Neural crest cell (in vitro differentiated cells): ENCODE data around the gene HTR3C. TPM values are rescaled to one million over a fixed set of nuclear protein-coding genes. Genes with fewer than 3 reads are reported as not detected.

ENCODE experiments used
- DNase-seq: peaks from one replicate; pipeline ENCODE4 v3.0.0; 2021; ENCODE audit warnings: low read depth, mixed read lengths, low spot score
- H3K27ac Mint-ChIP-seq: one replicate; pipeline ENCODE4 v1.8.0; 2021; ENCODE audit warnings: mild to moderate bottlenecking, mixed read lengths; ENCODE audit not compliant: unreplicated experiment
- H3K27me3 Mint-ChIP-seq: 2 replicates; pipeline ENCODE4 v1.8.0; 2021; ENCODE audit warnings: low read depth, mild to moderate bottlenecking, mixed read lengths
- H3K36me3 Mint-ChIP-seq: 2 replicates; pipeline ENCODE4 v1.8.0; 2021; ENCODE audit warnings: low read depth, mild to moderate bottlenecking, mixed read lengths
- H3K4me1 Mint-ChIP-seq: 2 replicates; pipeline ENCODE4 v1.8.0; 2021; ENCODE audit warnings: mixed read lengths
- H3K4me3 Mint-ChIP-seq: one replicate; pipeline ENCODE4 v1.8.0; 2021; ENCODE audit warnings: mild to moderate bottlenecking, mixed read lengths
- H3K9me3 Mint-ChIP-seq: 2 replicates; pipeline ENCODE4 v1.8.0; 2021; ENCODE audit warnings: mixed read lengths
- total RNA-seq: library from RNA; stranded (reverse); gene quantifications from 2 replicates; pipeline ENCODE4 v1.2.1, GENCODE V29; 2021
- TF ChIP-seq, protein P1 (sequence below): fragments of 200-600 bp; sonication (generic); conservative IDR thresholded peaks from 2 replicates; pipeline ENCODE4 v1.5.0; 2021; ENCODE audit warnings: antibody characterized with exemption, mild to moderate bottlenecking

The HTR3C gene
- total RNA-seq, 1 donor from 2014 or later: not detected

- Mint-ChIP-seq H3K36me3 (peaks cover 8% of the 10 kb centered on the region), H3K27me3 (no peaks in the 10 kb centered on the region), H3K9me3 (no peaks in the 10 kb centered on the region), H3K4me1 (peaks cover 19% of the 10 kb centered on the region), H3K4me3 (no peak overlapping the region), H3K27ac (no peak overlapping the region)
- no peak for DNase-seq
- TF ChIP-seq, protein P1, sequence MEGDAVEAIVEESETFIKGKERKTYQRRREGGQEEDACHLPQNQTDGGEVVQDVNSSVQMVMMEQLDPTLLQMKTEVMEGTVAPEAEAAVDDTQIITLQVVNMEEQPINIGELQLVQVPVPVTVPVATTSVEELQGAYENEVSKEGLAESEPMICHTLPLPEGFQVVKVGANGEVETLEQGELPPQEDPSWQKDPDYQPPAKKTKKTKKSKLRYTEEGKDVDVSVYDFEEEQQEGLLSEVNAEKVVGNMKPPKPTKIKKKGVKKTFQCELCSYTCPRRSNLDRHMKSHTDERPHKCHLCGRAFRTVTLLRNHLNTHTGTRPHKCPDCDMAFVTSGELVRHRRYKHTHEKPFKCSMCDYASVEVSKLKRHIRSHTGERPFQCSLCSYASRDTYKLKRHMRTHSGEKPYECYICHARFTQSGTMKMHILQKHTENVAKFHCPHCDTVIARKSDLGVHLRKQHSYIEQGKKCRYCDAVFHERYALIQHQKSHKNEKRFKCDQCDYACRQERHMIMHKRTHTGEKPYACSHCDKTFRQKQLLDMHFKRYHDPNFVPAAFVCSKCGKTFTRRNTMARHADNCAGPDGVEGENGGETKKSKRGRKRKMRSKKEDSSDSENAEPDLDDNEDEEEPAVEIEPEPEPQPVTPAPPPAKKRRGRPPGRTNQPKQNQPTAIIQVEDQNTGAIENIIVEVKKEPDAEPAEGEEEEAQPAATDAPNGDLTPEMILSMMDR: no peak
These were observed 44.7 kb upstream of the HTR3C start for GRCh38 chr3:184008161-184008560.

DNA sequence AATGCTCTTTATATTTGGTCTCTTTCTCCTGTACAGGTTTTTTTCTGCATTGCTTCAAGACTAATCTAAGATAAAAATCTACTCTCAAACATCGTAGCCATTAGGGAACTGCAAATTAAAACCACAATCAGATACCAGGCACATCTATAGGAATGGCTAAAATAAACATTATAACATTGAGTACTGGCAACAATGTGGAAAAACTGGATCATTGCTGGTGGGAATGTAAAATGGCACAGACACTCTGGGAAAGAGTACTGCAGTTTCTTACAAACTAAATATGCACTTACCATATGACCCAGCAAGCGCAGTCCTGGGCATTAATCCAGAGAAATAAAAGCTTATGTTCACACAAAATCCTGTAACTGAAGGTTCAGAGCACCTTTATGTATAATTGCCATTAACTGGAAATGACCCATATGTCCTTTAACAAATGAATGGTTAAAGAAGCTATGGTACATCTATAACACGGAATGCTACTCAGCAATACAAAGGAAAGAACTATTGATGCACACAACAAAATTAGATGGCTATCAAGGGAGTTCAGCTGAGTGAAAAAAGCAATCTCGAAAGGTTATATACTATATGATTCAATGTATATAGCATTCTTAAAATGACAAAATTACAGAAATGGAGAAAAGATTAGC, 41.5 kb upstream of the HTR3C start:
- Mint-ChIP-seq H3K9me3 (no peaks in the 10 kb centered on the region), H3K36me3 (peaks cover 8% of the 10 kb centered on the region), H3K27ac (no peak overlapping the region), H3K27me3 (no peaks in the 10 kb centered on the region), H3K4me1 (peaks cover 29% of the 10 kb centered on the region), H3K4me3 (no peak overlapping the region)
- DNase-seq: no peak
- TF ChIP-seq, protein P1: no peak

- TF ChIP-seq, protein P1: no peak
- Mint-ChIP-seq H3K27me3 (no peaks in the 10 kb centered on the region), H3K36me3 (peaks cover 8% of the 10 kb centered on the region), H3K9me3 (no peaks in the 10 kb centered on the region), H3K4me1 (peaks cover 30% of the 10 kb centered on the region), H3K27ac (no peak overlapping the region), H3K4me3 (no peak overlapping the region)
- DNase-seq: no peak
These were observed 40.6 kb upstream of the HTR3C start for GRCh38 chr3:184011937-184012889.

- Mint-ChIP-seq H3K27me3 (no peaks in the 10 kb centered on the region), H3K4me1 (peaks cover 35% of the 10 kb centered on the region), H3K4me3 (peak overlapping the region; percentile 87), H3K36me3 (peaks cover 8% of the 10 kb centered on the region), H3K27ac (no peak overlapping the region), H3K9me3 (no peaks in the 10 kb centered on the region)
- TF ChIP-seq, protein P1: no peak
- no peak for DNase-seq
These were observed 37.3 kb upstream of the HTR3C start for GRCh38 chr3:184015381-184016019.

DNA sequence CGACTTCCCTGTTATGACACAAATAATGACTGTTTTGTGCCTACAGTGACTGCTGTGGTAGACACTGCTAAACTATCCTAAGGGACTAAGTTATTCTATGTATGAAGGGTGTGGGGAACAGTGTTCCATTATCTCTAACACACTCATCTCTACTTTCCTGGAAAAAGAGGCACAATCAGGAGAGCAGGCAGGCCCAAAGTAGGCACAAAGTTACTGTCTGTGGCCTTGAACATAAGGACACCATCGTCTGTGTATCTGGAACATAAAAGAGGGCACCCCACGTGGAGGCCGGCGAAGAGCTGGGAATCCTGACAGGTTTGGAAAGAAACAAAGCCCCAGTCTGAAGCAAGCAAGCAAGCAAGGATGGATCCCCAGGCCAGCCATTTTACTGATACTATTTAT, 36.7 kb upstream of the HTR3C start:
- Mint-ChIP-seq H3K4me1 (peaks cover 35% of the 10 kb centered on the region), H3K9me3 (no peaks in the 10 kb centered on the region), H3K36me3 (peaks cover 8% of the 10 kb centered on the region), H3K4me3 (peak overlapping the region; percentile 87), H3K27me3 (peaks cover 3% of the 10 kb centered on the region), H3K27ac (peak overlapping the region; percentile 4)
- DNase-seq: no peak
- TF ChIP-seq, protein P1: no peak
